Measurements from ENCODE around the gene PRF1. TPM values are rescaled to one million over a fixed set of nuclear protein-coding genes. Genes with fewer than 3 reads are reported as not detected.
"Not testable (repeated sequence)": the region's sequence is repeated elsewhere in the genome, so short reads cannot be mapped to it uniquely, and the experiment has no call there.

The PRF1 gene
- total RNA-seq, 2 donors from 2014 or later, result 0.96 to 1.3 TPM

DNA sequence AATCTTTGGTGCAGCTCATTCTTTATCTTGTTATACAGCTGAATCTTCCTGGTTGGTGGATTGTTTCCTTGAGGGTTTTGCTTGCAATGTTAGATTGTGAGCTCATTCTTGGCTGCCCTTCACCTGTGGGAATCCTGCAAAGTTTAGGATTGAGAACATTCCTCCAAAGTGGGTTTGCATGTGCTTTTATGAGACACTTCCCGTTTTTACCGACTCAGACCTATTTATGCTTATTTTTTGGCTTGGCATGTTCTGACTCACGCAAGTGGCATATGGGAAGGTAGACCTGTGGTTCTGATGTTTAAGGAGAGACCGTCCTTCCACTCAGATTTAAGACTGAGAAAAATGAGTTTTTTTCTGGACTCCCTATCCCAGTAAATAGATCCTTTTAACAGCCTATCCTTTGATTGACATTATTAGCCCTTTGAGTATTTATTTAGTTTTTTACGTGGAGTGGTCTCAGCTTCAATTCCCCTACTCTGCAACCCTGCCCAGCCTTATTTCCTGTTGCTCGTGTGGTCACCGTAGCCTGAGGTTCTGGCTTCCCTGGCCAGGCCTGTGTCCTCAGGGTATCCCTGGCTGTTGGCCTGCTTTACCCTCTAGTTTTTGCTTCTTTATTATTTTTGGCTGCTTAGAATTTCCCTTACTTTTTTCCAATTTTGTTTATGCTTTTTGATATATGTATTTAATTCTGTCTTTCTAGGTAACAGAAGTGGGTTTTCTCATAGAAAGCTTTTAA lies 13.4 kb upstream of the PRF1 start:
- TF ChIP-seq, protein P1, sequence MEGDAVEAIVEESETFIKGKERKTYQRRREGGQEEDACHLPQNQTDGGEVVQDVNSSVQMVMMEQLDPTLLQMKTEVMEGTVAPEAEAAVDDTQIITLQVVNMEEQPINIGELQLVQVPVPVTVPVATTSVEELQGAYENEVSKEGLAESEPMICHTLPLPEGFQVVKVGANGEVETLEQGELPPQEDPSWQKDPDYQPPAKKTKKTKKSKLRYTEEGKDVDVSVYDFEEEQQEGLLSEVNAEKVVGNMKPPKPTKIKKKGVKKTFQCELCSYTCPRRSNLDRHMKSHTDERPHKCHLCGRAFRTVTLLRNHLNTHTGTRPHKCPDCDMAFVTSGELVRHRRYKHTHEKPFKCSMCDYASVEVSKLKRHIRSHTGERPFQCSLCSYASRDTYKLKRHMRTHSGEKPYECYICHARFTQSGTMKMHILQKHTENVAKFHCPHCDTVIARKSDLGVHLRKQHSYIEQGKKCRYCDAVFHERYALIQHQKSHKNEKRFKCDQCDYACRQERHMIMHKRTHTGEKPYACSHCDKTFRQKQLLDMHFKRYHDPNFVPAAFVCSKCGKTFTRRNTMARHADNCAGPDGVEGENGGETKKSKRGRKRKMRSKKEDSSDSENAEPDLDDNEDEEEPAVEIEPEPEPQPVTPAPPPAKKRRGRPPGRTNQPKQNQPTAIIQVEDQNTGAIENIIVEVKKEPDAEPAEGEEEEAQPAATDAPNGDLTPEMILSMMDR (IDR thresholded peaks at IDR 0.05), result no peak
- Histone ChIP-seq H3K27me3 (no peaks in the 10 kb centered on the region), H3K4me1 (no peaks in the 10 kb centered on the region), H3K27ac (no peak overlapping the region), H3K4me3 (no peak overlapping the region), H3K9me3 (no peaks in the 10 kb centered on the region), H3K9ac (ENCODE audit: low read depth in 2 of 2, low read length in 2 of 2) (no peak overlapping the region), H3K36me3 (no peaks in the 10 kb centered on the region)
- no peak for DNase-seq
- intact Hi-C loops (cut with DNase I), result loop anchor here (10.0 kb wide), 1 partner anchor 139 kb away; no protein-coding TSS in a partner anchor

DNA sequence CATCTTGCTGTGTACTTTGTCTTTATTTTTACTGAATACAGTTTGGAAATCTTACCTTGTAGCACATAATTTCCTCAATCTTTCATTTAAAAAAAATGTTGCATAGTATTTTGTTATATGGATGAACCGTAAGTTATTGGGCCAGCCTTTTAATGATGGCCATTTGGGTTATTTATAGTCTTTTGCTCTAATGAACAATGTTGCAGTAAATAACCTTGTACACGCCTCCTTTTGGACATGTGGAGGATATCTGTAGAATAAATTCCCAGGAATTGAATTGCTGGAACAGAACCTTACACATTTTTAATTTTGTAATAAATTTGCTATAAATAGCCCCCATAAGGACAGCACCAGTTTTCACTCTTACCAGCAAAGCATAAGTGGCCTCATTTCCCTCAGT lies 12.7 kb upstream of the PRF1 start:
- Histone ChIP-seq H3K9me3 (no peaks in the 10 kb centered on the region), H3K4me3 (no peak overlapping the region), H3K27ac (no peak overlapping the region), H3K27me3 (no peaks in the 10 kb centered on the region), H3K4me1 (no peaks in the 10 kb centered on the region), H3K9ac (ENCODE audit: low read depth in 2 of 2, low read length in 2 of 2) (no peak overlapping the region), H3K36me3 (no peaks in the 10 kb centered on the region)
- TF ChIP-seq, protein P1 (IDR thresholded peaks at IDR 0.05), result no peak
- intact Hi-C loops (cut with DNase I), result loop anchor here (10.0 kb wide), 1 partner anchor 140 kb away; no protein-coding TSS in a partner anchor
- no peak for DNase-seq

DNA sequence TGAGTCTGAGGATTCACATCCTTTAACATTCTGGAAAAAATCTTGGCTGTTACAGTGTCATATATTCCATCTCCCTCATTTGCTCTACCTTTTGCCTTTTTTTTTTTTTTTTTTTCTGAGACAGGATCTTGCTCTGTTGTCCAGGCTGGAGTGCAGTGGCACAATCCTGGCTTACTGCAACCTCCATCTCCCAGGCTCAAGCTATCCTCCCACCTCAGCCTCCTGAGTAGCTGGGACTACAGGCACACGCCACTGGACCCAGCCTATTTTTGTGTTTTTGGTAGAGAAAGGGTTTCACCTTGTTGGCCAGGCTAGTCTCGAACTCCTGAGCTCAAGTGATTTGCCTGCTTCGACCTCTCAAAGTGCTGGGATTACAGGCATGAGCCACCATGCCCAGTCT lies 11.8 kb upstream of the PRF1 start:
- intact Hi-C loops (cut with DNase I), result loop anchor here (10.0 kb wide), 1 partner anchor 140 kb away; no protein-coding TSS in a partner anchor
- H3K4me3 ChIP-seq; H3K36me3 ChIP-seq; H3K27me3 ChIP-seq; H3K27ac ChIP-seq; DNase-seq; H3K9ac ChIP-seq (ENCODE audit: low read depth in 2 of 2, low read length in 2 of 2); H3K9me3 ChIP-seq; H3K4me1 ChIP-seq: not testable (repeated sequence)

DNA sequence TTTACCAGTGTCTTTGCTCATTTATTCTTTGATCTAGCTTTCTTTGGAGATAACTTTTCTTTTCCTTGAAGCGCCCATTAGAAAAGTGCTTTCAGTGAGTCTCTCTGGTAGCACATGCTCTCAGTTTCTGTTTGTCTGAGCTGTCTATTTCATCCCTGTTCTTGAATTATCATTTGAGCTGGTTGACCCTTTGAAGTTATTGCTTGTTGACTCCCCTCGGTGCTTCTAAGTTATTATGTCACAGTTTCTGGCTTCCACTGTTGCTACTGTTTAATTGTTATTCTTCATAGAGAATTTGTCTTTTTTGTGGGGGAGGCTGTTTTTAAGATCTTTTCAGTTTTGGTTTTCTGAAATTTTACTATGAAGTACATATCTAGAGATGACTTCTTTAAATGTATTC lies 11.4 kb upstream of the PRF1 start:
- no peak overlapping the region for H3K27ac ChIP-seq
- intact Hi-C loops (cut with DNase I), result loop anchor here (10.0 kb wide), 1 partner anchor 141 kb away; no protein-coding TSS in a partner anchor
- no peaks in the 10 kb centered on the region for H3K9me3 ChIP-seq
- H3K4me1 ChIP-seq, result no peaks in the 10 kb centered on the region
- TF ChIP-seq, protein P1 (IDR thresholded peaks at IDR 0.05), result no peak
- no peaks in the 10 kb centered on the region for H3K27me3 ChIP-seq
- no peak for DNase-seq
- H3K4me3 ChIP-seq, result no peak overlapping the region
- H3K36me3 ChIP-seq, result no peaks in the 10 kb centered on the region
- no peak overlapping the region for H3K9ac ChIP-seq (ENCODE audit: low read depth in 2 of 2, low read length in 2 of 2)

DNA sequence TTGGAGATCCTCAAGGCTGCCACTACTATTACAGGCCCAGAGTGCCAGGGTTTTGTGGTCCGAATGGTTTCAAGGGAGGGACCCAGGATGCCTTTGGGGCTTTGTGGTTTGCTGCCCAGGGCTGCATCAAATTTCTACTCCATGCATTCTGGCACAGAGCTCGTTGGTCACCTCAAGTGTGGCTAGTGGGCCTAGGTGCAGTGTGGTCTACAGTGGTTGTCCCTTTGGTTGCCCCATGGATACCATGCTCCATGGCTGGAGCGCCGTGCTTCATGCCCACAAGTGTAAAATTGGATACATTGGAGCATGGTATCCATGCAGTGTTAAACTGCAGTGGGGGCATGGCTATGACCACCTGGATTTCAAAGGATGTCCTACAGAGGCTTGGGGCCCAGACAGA lies 5.4 kb upstream of the PRF1 start:
- Histone ChIP-seq H3K9me3 (no peaks in the 10 kb centered on the region), H3K27ac (no peak overlapping the region), H3K36me3 (no peaks in the 10 kb centered on the region), H3K4me3 (no peak overlapping the region), H3K4me1 (no peaks in the 10 kb centered on the region), H3K27me3 (no peaks in the 10 kb centered on the region), H3K9ac (ENCODE audit: low read depth in 2 of 2, low read length in 2 of 2) (no peak overlapping the region)
- DNase-seq, result no peak
- TF ChIP-seq, protein P1 (IDR thresholded peaks at IDR 0.05), result no peak
- intact Hi-C loops (cut with DNase I), result no loop called here

DNA sequence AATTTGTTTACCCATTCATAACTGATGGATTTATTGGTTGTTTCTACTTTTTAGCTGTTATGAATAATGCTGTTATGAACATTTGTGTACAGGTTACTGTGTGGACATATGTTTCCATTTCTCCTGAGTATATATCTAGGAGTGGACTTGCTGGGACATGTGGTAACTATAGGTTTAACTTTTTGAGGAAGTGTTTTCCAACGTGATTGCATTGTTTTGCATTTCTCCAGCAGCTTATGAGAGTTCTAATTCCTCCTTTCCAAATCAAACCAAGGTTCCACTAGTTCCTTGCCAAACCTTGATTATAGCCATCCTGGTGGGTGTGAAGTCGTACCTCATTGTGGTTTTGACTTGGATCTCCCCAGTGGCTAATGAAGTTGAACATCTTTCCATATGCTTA lies 2.6 kb upstream of the PRF1 start:
- TF ChIP-seq, protein P1 (IDR thresholded peaks at IDR 0.05), result no peak
- intact Hi-C loops (cut with DNase I), result no loop called here

More for the DNA sequence above, 2.6 kb upstream of the PRF1 start:
- no peaks in the 10 kb centered on the region for H3K27me3 ChIP-seq
- H3K4me1 ChIP-seq, result no peaks in the 10 kb centered on the region
- H3K4me3 ChIP-seq, result no peak overlapping the region
- no peaks in the 10 kb centered on the region for H3K9me3 ChIP-seq
- H3K36me3 ChIP-seq, result no peaks in the 10 kb centered on the region
- no peak overlapping the region for H3K9ac ChIP-seq (ENCODE audit: low read depth in 2 of 2, low read length in 2 of 2)
- DNase-seq, result no peak
- no peak overlapping the region for H3K27ac ChIP-seq
